ENCODE data around the gene NTF3.

Gene NTF3

DNA sequence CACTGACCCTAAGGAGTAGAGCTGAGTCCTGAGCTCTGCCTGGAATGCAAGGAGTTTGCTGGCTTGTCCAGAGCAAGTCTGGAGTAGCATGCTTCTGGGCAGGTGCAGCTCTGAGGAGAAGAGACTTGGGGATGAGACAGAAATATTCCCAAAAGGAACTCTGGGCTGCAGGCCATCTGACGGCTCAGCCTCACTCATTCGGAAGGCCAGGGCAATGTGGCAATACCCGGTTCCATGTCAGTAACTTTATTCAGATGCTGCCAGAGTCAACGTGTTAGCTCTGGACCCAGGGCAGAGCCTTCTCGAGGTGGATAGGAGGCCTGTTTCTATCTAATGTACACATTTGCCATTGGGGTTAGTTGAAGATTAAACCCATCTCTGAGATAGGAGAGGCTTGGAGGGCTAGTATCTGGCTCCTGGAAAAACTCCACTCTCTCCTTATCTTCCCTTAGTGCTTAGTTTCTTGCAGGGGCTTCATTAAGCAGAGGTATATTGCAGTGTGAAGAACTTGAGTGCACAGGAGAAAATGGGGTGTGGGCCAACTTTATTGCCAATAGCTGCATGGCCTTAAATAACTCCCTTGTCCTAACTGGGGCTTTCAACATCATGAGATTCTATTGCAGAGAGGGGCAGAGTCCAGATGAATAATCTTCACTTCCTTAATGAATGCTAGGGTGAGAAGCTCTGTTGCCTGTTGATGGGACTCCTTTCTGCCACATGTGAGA is 65.6 kb downstream of the NTF3 start:
- POLR2A ChIA-PET: no interaction called here
- no peak overlapping the region for H3K4me3 ChIP-seq (ENCODE audit: low read depth, low read length)
- H3K4me1 ChIP-seq (ENCODE audit: control insufficient read depth, insufficient read depth, low read length): no peaks in the 10 kb centered on the region
- no peaks in the 10 kb centered on the region for H3K9me3 ChIP-seq (ENCODE audit: control insufficient read depth, insufficient read depth, low read depth, low read length)
- CTCF ChIA-PET: no interaction called here
- TF ChIP-seq ZNF416 (tag by site-specific recombination; IDR thresholded peaks at IDR 0.05) (no peak), ZNF623 (tag by site-specific recombination; IDR thresholded peaks at IDR 0.05) (no peak), BCL11B (tag by site-specific recombination; IDR thresholded peaks at IDR 0.05; ENCODE audit: low read depth) (no peak)
- TF ChIP-seq, protein P1, sequence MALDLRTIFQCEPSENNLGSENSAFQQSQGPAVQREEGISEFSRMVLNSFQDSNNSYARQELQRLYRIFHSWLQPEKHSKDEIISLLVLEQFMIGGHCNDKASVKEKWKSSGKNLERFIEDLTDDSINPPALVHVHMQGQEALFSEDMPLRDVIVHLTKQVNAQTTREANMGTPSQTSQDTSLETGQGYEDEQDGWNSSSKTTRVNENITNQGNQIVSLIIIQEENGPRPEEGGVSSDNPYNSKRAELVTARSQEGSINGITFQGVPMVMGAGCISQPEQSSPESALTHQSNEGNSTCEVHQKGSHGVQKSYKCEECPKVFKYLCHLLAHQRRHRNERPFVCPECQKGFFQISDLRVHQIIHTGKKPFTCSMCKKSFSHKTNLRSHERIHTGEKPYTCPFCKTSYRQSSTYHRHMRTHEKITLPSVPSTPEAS (tag by site-specific recombination; IDR thresholded peaks at IDR 0.05): no peak
- H3K36me3 ChIP-seq (ENCODE audit: control insufficient read depth in 2 of 2, insufficient read depth in 1 of 2, low read length in 2 of 2): no peaks in the 10 kb centered on the region
- H3K27ac ChIP-seq (ENCODE audit: extremely low read depth, low read depth, low read length): no peak overlapping the region

DNA sequence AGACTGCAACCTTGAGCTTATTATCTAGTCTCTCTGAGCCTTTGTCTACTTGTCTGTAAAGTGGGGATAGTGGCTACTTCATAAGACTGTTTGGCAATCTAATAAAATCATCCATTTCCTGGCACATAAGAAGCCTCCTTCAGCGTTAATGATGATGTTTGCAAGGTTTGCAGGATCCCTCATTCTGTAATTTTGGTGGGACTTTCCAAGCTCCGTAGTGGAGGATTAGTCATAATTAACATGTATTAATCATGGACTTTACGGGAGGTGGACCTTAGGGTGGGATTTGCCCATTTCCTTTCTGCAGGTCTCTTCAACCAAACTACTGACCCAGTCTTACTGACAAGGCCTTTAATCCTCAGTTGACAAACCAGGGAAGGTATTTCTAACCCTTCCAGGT is 66.2 kb downstream of the NTF3 start:
- ChIA-PET POLR2A (no interaction called here), CTCF (no interaction called here)

DNA sequence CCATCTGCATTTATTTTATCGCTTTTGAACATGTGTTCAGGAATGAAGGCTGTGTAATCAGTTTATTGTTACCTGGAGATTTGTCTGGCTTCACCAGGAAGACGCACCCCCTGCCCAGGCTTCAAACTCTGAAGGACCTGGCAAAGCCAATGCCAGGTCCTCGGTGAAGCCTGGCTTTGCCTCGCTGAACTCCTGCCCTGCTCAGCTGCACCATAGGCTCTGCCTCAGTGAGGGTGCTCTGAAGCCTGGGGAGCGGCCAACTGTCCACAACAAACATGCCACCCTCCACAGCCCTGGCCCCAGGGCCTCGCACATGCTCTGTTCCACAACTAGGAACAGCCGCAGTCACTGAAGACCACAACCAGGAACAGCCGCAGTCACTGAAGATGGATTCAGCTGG is 66.9 kb downstream of the NTF3 start:
- CTCF ChIA-PET: interaction anchor here (0.5 kb wide), 1 partner anchor 87 kb away, joined by 3 read pairs; no protein-coding TSS in a partner anchor

More for the DNA sequence above, 66.2 kb downstream of the NTF3 start:
- TF ChIP-seq KLF7 (tag by site-specific recombination; IDR thresholded peaks at IDR 0.05; ENCODE audit: borderline replicate concordance): no peak
- no peak for TF ChIP-seq KLF16 (tag by site-specific recombination; IDR thresholded peaks at IDR 0.05)
- TF ChIP-seq ZNF660 (tag by site-specific recombination; IDR thresholded peaks at IDR 0.05): no peak
- TF ChIP-seq ZNF133 (tag by site-specific recombination; IDR thresholded peaks at IDR 0.05): no peak
- no peak for TF ChIP-seq ZNF561 (tag by site-specific recombination; IDR thresholded peaks at IDR 0.05; ENCODE audit: borderline replicate concordance)
- Histone ChIP-seq H3K9me3 (ENCODE audit: control insufficient read depth, insufficient read depth, low read depth, low read length) (no peaks in the 10 kb centered on the region), H3K4me1 (ENCODE audit: control insufficient read depth, insufficient read depth, low read length) (no peaks in the 10 kb centered on the region), H3K36me3 (ENCODE audit: control insufficient read depth in 2 of 2, insufficient read depth in 1 of 2, low read length in 2 of 2) (no peaks in the 10 kb centered on the region), H3K4me3 (ENCODE audit: low read depth, low read length) (no peak overlapping the region), H3K27ac (ENCODE audit: extremely low read depth, low read depth, low read length) (no peak overlapping the region)

DNA sequence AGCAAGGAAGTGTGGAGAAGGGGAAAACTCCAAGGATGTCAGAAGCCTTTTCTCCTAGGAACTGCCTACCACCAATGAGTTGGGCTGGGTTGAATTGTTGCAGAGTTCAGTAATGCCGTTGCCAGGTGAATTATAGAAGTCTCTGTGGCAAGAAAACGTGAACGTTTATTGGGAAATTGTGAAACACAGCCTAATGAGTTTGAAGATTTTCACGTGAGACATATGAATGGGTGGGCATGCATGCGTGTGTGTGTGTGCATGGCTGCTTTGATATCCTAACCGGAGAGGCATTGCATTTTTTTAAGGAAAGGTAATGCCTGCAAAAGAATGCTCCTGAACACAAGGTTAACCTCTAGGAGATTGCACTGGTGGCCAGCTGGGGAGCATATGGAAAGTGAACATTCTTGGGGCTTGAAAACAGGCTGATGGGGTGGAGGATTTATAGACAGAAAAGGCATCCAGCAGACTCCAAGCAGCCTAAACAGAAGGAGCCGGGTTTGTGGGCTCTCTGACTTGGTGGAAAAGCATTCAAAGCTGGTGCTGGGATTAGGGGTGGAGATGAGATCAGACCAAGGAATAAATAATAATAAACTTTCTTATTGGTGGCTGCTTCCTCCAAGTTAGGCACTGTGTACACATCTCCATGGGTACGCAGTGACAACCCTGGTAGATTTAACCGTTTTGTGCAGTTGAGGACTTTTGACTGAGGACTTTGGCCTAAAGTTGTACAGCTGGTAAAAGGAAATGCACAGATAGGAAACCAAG is 67.8 kb downstream of the NTF3 start:
- Histone ChIP-seq H3K4me1 (ENCODE audit: control insufficient read depth, insufficient read depth, low read length) (no peaks in the 10 kb centered on the region), H3K36me3 (ENCODE audit: control insufficient read depth in 2 of 2, insufficient read depth in 1 of 2, low read length in 2 of 2) (no peaks in the 10 kb centered on the region), H3K9me3 (ENCODE audit: control insufficient read depth, insufficient read depth, low read depth, low read length) (no peaks in the 10 kb centered on the region), H3K4me3 (ENCODE audit: low read depth, low read length) (no peak overlapping the region), H3K27ac (ENCODE audit: extremely low read depth, low read depth, low read length) (no peak overlapping the region)
- ChIA-PET POLR2A (no interaction called here), CTCF (no interaction called here)
- TF ChIP-seq WT1 (tag by site-specific recombination; IDR thresholded peaks at IDR 0.05) (no peak), SP2 (tag by site-specific recombination; IDR thresholded peaks at IDR 0.05) (no peak), ZNF146 (tag by site-specific recombination; IDR thresholded peaks at IDR 0.05) (no peak), ZSCAN16 (tag by site-specific recombination; IDR thresholded peaks at IDR 0.05) (no peak), ZNF175 (tag by site-specific recombination; IDR thresholded peaks at IDR 0.05) (no peak), ZNF239 (tag by site-specific recombination; IDR thresholded peaks at IDR 0.05) (no peak)

More for the DNA sequence above, 66.9 kb downstream of the NTF3 start:
- no peaks in the 10 kb centered on the region for H3K36me3 ChIP-seq (ENCODE audit: control insufficient read depth in 2 of 2, insufficient read depth in 1 of 2, low read length in 2 of 2)
- H3K9me3 ChIP-seq (ENCODE audit: control insufficient read depth, insufficient read depth, low read depth, low read length): no peaks in the 10 kb centered on the region
- TF ChIP-seq SALL2 (tag by site-specific recombination; IDR thresholded peaks at IDR 0.05; ENCODE audit: borderline replicate concordance) (no peak), GFI1B (tag by site-specific recombination; IDR thresholded peaks at IDR 0.05) (no peak)
- no peak overlapping the region for H3K4me3 ChIP-seq (ENCODE audit: low read depth, low read length)
- no peaks in the 10 kb centered on the region for H3K4me1 ChIP-seq (ENCODE audit: control insufficient read depth, insufficient read depth, low read length)
- H3K27ac ChIP-seq (ENCODE audit: extremely low read depth, low read depth, low read length): no peak overlapping the region
- POLR2A ChIA-PET: no interaction called here
